Activated CD4-positive, alpha-beta T cell treated with anti-CD3 and anti-CD28 coated beads for 24 hours (primary cell): ENCODE results near the gene STMN3.
A peak's percentile ranks its signal among the peaks of the same experiment; 100 is the strongest.
"Not testable (repeated sequence)": the region's sequence is repeated elsewhere in the genome, so short reads cannot be mapped to it uniquely, and the experiment has no call there.

Experiments used
- DNase-seq, 2 donors: peaks; one replicate each; pipeline ENCODE4 v3.0.0-alpha.2; 2020; ENCODE audit warnings: low read depth in 2 of 2

Gene STMN3

DNA sequence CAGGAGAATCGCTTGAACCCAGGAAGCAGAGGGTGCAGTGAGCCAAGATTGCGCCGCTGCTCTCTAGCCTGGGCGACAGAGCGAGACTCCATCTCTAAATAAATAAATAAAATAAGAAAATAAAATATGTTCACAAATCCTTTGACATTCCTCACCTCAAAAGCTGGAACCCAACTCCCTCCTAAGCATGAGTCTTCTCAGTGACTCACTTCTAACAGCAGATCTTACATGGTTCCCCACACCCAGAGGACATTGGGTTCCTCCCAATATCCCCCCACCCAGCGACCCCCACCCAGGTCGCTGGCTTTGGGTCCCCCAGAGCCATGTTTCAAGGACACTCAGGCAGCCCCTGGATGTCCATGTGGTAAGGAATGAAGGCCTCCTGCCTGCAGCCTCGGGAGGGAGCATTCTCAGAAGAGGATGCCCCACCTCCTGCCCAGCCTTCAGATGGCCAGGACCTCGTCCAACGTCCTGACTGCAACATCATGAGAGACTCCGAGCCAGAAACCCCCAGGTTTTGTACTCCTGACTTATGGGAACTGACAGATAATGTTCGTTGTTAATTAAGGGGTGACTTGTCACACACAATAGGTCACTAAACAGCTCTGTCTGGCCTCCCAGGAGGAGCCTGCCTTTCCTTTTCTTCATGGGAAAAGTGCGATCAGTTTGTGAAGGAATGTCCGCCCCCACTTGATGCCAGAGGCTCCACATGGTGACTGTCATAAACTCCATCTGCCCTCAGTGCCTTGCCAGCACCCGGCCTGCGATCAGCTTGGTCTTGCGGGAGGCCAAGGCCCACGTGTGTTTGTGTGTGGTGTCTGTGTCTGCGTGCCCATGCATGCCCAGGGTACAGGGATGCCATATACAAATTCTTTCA is 16.2 kb downstream of the STMN3 start:
- no peak for DNase-seq

DNA sequence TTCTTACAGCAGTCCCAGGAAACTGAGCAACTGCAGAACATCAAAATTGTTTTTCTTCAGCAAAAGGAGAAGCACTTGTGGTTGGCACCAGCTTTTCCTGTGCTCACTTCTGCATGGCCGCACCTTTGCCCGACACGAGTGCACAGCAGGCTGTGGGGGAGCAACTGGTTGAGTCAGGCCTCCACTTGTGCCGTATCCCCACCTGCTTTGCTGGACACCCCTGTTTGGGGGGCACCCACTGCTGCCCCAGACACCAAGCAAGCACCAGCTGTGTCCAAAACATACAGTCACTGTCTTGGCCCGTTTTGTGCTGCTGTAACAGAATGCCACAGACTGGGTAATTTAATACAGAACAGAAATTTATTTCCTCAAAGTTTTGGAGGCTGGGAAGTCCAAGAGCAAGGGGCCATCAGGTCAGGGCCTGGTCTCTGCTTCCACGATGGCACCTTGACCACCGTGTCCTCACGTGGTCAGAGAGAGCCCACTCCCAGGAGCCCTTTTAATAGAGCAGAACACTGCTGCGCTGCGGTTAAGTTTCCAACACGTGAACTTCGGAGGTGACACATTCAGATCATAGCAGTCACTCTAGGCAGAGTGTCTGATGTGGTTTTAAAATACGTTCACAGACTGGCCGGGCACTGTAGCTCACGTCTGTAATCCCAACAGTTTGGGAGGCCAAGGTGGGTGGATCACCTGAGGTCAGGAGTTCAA is 17.6 kb downstream of the STMN3 start:
- peak; percentile 42 to 45 for DNase-seq

DNA sequence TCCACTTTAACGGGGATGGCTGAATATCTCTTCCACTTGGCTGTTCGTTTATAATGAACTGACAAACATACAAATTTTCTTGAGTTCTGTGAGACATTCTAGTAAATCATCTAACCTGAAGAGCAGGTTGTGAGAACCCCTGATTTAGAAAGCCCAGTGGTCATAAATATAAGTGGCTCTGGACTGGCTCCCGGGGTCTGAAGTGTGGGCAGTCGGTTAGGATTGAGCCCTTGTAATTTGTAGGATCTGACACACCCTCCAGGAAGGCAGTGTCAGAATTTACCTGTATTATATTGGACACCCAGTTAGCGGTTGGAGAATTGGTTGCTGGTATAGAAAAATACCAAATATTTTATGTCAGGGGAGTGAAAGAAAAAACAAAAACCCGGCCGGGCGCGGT is 19.5 kb downstream of the STMN3 start:
- no peak for DNase-seq

DNA sequence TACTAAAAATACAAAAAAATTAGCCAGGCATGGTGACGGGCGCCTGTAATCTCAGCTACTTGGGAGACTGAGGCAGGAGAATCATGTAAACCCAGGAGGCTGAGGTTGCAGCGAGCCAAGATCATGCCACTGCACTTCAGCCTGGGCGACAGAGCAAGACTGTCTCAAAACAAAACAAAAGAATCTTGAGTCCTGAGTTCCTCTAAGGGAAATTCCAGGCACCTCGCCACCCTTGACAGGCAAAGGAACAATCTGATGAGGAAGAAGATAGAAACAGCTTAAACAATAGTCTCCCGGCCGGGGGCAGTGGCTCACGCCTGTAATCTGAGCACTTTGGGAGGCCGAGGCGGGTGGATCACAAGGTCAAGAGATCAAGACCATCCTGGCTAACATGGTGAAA is 21.8 kb downstream of the STMN3 start:
- not testable (repeated sequence) for DNase-seq

DNA sequence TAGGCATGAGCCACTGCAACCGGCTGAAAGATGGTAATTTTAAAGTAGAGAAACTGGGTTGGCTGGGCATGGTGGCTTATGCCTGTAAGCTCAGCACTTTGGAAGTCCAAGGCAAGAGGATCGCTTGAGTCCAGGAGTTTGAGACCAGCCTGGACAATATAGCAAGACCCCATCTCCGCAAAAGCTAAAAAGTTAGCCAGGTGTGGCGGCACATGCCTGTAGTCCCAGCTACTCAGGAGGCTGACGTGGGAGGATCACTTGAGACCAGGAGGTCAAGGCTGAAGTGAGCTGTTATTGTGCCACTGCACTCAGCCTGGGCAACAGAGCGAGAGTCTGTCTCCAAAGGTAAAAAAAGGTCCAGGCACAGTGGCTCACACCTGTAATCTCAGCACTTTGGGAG is 22.3 kb downstream of the STMN3 start:
- DNase-seq = not testable (repeated sequence)

DNA sequence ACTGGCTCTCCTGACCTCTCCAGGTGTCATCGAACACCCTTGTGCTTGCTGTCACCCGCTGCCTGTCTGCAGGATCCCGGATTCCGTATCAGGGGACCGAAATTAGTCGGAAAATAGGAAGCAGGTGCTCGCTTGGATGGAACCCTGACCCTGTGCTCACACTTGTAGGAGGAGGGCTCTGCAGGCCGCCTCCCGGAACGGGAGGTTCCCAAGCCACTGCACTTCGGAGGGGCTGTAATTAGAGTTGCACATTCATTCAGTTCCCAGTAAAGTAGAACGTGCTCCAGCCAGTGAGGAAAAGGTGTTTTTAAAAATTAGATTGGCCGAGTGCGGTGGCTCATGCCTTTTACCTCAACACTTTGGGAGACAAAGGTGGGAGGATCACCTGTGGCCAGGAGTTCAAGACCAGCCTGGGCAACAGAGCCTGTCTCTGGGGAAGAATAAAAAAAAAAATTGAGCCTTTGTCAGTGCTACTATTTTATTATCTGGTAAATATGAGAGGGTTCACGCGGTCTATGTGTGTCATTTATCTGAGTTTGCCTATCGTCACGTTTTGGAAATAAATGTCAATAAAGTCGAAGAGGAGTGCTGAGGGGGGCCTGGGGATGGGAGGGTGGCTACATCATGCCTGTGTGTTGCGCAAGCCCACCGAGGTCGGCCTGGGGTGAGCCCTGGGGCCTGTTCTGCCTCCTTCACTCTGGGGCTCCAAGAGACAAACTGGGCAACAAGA is 24.8 kb downstream of the STMN3 start:
- DNase-seq = peak in 1 of 2 donors; percentile 50

DNA sequence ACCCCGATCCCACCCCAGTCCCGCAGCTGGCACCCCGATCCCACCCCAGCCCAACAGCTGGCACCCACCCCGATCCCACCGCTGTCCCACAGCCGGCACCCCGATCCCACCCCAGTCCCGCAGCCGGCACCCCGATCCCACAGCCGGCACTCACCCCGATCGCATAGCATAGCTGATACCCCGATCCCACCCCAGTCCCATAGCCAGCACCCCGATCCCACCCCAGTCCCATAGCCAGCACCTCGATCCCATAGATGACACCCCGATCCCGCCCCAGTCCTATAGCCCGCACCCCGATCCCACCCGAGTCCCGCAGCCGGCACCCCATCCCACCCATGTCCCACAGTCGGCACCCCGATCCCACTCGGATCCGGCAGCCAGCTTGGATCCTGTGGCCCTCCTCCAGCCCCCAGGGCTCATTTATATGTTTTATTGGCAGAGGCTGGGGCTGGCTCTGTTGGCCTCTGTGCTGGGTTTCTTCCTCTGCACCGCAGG is 25.4 kb downstream of the STMN3 start:
- DNase-seq = no peak

DNA sequence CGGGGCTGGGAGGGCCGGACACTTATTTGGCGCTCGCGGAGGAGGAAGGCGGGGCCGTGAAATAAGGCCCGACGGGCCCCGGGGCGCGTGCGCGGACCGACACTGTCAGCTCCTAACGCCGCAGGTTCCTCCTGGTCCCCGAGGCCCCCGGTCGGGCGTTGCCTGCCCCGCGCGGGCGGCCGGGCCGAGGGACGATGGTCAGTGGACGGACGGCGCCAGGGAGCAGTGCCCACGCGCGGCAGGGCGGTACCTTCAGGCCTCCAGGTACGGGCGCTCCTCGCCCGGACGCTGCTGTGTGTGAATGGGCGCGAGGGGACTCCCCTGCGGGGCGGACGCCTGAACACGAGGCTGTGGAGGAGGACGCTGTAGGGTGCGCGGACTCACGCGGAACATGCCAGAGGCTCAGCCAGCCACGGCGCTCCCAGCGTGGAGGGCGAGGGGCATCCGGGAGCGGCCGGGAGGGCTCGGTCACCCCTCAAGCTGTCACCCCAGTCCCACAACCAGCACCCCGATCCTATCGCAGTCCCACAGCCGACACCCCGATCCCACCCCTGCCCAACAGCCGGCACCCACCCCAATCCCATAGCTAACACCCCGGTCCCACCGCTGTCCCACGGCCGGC is 26.0 kb downstream of the STMN3 start:
- peak; percentile 87 to 90 for DNase-seq

DNA sequence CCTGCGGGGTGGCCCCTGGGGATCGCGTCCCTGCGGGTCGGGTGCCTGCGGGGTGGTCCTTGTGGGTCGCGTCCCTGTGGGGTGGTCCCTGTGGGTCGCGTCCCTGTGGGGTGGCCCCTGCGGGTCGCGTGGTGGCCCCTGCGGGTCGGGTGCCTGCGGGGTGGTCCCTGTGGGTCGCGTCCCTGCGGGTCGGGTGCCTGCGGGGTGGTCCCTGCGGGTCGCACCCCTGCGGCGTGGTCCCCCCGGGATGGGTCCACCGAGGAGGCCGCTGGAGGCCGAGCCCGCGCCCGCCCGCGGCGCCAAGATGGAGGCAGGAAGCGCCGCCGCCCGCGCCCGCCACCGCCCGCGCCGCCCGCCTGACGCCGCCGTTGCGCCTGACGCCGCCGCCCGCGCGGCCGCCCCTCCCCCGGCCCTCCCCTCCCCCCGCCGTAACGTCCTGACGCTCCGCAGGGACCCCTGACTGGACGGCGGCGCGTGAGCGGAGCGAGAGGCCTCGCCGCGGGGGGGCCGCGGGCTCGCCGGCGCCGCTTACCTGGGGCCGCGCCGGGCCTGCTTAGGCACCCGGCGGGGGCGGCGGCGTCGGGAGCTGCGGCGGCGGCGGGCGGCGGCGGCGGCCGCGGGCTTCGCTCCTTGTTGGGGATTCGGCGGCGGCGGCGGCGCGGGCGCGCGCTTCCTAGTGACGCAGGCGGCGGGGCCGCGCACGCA is 26.6 kb downstream of the STMN3 start, which contains the start of gene GMEB2:
Gene GMEB2 (minus strand): TSS at position 678 of the 705 bp plus-strand sequence. CDS start 7,704 bp downstream, outside the sequence.
- DNase-seq = peak in 1 of 2 donors; percentile 57

DNA sequence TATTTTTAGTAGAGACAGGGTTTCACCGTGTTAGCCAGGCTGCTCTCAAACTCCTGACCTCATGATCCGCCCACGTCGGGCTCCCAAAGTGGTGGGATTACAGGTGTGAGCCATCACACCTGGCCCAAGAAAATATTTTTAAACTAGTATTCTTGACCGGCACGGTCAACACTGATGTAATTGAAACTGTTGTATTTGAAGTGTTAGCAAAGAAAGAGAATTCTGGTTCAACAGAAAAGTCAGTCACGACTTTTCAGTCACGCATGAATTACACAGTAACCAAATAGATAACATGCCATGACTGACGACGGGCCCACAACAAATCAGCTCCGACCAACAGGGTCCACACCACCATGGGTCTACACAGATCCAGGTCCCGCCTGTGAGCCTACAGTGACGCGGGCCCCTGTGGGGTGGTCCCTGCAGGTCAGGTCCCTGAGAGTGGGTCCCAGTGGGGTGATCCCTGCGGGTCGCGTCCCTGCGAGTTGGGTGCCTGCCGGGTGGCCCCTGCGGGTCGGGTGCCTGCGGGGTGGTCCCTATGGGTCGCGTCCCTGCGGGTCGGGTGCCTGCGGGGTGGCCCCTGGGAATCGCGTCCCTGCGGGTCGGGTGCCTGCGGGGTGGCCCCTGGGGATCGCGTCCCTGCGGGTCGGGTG is 27.3 kb downstream of the STMN3 start:
- no peak for DNase-seq

DNA sequence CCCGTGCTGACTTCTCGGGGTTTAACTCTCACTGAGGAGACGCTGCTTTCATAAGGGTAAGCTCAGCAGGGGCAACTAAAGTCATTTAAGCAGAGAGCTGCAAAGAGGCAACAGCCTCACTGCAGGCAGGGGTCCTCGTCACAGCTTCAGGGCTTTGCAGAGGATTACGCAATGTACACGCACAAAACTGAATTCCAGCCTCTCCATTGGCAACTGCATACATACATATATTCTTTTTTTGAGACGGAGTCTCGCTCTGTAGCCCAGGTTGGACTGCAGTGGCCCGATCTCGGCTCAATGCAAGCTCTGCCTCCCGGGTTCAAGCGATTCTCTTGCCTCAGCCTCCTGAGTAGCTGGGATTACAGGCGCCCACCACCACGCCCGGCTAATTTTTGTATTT is 28.7 kb downstream of the STMN3 start:
- no peak for DNase-seq

DNA sequence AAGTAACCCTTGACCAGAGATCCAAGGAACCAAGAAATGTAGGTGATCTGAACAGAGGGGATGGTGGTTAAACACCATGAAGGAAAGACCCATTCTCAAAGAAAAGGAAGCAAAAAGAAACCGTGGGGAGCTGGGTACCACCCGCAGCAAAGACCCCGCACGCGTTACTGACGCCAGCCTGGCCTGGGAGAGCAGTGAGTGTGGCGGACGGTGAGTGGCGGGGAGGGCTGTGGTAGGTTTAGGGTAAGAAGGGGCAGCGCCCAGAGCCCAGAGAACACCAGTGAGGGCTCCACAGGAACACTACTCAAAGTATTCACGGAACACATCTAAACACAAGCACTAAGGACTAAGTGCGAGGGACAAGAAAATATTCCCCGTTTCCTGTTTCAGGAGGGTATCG is 30.5 kb downstream of the STMN3 start:
- no peak for DNase-seq

DNA sequence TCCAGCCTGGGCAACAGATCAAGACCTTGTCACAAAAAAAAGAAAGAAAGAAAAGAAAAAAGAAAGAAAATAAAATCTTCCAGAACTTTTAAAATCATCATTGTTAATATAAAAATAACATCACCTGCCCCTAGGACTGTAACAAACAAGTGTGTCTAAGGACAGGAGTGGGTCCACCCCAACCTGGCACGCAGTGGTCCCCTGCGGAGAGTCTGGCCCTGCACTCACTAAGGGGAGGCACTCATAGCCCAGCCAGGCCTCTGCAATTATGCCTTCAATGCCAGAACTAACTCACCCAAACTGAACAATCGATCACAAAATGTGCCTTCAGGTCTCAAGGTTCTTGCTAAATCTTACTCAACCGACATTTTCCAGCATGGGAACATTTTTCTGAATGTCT is 31.1 kb downstream of the STMN3 start:
- DNase-seq = no peak

DNA sequence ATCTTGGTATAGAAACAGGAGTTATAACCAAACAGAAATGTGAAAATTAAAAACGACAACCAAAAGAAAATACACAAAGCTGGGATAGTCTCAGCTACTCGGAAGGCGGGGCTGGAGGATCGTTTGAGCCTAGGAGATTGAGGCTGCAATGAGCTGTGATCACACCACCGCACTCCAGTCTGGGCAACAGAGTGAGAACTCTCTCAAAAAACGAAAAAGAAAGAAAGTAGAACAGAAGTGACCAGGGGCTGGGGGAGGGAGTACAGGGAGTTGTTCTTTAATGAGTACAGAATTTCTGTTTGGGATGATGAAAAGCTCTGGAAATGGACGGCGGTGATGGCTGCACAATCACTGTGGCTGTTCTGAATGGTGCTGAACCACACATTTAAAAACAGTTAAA is 32.2 kb downstream of the STMN3 start:
- DNase-seq = no peak

DNA sequence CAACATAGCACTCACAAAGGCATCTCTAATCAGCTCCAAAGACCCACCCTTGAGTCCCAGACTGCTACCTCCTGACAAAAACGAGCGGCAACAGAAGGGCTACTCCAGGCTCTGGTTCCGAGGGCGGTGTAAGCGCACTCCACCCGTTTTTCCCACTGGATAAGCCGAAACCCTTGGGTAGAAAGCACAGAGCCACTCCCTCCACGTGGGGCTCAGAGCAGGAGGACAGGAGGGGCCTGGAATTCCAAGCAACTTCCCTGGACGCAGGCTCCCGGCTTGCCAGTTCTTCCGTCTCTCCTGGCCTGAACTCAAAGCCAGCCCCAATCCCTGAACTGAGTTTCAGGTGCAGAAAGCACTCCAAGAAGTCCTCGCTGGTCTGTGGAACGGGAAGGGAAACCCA is 33.7 kb downstream of the STMN3 start:
- DNase-seq = no peak

DNA sequence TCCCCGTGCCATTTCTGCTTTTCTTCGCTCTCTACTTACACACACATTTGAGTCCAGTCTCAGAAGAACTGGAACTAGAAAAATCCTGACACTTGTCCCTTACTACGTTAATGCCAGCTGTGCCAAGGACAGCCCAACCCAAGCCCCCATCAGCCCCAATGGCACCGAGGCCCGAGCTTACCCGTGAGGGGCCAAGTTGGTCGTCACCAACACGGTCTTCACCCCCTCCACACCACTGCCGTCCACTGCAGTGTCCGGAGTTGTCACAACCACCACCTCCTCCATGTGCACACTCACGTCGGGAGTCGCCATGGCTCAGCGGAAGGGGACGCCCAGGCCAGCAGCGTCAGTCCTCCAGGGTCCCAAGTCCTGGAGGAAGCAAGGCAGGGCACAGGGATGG is 34.1 kb downstream of the STMN3 start:
- DNase-seq = no peak

DNA sequence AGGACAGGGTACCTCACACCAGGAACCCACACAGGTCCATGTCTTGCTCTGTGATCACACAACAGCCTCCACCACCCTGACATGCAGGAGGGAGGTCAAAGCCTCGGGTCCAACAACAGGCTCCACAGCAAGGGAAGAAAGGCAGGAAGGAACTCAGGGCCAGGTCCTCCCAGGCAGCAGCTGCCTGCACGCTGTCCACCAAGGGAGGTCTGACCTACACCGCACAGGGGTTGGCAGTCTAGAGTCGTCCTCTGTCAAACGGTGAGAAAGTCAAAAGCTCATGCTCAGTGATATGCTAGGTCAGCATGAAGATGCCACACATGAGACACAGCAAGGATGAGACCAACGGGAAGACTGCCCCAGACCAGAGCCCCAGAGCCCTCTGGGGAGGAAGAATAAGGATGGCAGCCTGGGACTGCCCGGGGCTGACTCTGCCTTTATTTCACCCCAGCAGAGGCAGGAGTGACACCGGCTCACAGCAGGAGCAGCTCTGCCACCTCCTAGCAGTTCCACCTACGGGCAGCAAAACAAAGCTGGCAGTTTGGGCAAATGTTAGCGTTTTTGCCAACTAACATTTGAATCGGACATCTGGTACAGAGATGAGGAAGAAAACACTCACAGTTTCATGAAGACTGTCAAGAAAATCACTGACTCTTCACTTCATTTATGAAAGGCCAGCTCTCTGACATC is 34.8 kb downstream of the STMN3 start:
- DNase-seq = no peak

DNA sequence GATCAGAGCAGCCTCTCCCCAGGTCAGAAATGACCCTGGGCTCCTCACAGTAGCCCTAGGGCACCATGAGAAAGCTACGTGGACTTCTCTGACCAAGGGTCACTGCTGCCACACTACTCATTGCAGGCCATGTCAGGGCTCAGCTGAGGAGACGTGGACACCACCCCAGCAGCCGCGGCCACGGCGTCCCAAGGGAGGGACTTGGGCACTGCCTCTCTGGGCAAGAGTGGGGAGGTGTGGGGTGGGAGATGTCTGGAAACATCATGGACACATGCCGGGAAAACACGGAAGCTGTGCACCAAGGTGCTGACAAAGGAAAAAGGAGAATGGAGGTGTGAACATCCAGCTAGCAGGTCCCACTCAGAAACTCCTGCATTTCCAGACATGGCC is 35.4 kb downstream of the STMN3 start:
- DNase-seq = no peak

DNA sequence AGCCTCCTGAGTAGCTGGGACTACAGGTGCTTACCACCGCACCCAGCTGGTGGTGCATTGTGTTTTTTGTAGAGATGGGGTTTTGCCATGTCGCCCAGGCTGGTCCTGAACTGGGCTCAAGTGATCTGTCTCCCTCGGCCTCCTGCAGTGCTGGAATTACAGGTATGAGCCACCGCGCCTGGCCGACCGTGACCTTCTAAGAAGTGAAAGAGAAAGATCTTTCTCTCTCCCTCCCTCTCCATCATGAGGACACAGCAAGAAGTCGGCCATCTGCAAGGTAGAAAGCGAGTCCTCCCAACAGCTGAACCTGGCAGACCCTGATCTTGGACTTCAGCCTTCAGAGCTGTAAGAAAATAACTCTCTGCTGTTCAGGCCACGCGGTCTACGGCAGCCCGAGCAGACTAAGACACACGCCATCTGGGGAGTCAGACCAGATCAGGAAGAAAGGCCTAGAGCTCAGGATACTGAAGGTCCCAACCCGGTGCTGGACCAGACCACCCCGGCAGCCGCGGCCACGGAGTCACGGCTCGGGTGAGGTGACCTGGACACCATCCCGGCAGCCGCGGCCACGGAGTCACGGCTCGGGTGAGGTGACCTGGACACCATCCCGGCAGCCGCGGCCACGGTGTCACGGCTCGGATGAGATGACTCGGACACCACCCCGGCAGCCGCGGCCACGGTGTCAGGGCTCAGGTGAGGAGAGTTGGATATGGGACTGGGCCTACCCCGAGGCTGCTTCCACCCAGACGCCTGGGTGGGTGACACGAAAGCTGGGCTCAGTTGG is 35.9 kb downstream of the STMN3 start:
- DNase-seq = no peak
